ENCODE data around the gene OTOS. TPM values are rescaled to one million over a fixed set of nuclear protein-coding genes. Genes with fewer than 3 reads are reported as not detected.

Gene OTOS
- total RNA-seq, 2 donors from 2014 or later: not detected

GRCh38 chr2:240126731-240127130 is 13.7 kb downstream of the OTOS start:
- no peak overlapping the region for H3K27ac Mint-ChIP-seq
- peaks cover under 1% of the 10 kb centered on the region for H3K27me3 Mint-ChIP-seq
- DNase-seq (no peak), ATAC-seq (no peak)
- no peak overlapping the region for H3K4me3 Mint-ChIP-seq
- H3K4me1 Mint-ChIP-seq: peaks cover 2% of the 10 kb centered on the region
- H3K9me3 ChIP-seq (ENCODE audit: control insufficient read depth, low read length, poor library complexity, severe bottlenecking): no peaks in the 10 kb centered on the region
- peaks cover 7% of the 10 kb centered on the region for H3K36me3 Mint-ChIP-seq (ENCODE audit: low read depth)

GRCh38 chr2:240125742-240126141 is 14.7 kb downstream of the OTOS start:
- Mint-ChIP-seq H3K36me3 (ENCODE audit: low read depth) (peaks cover 7% of the 10 kb centered on the region), H3K27ac (no peak overlapping the region), H3K4me1 (peaks cover 4% of the 10 kb centered on the region), H3K27me3 (peaks cover 8% of the 10 kb centered on the region), H3K4me3 (no peak overlapping the region)
- DNase-seq (no peak), ATAC-seq (no peak)
- H3K9me3 ChIP-seq (ENCODE audit: control insufficient read depth, low read length, poor library complexity, severe bottlenecking): no peaks in the 10 kb centered on the region

- Mint-ChIP-seq H3K27ac (no peak overlapping the region), H3K4me1 (peaks cover 4% of the 10 kb centered on the region), H3K36me3 (ENCODE audit: low read depth) (peaks cover 7% of the 10 kb centered on the region), H3K4me3 (no peak overlapping the region), H3K27me3 (peaks cover 10% of the 10 kb centered on the region)
- ATAC-seq: no peak
- DNase-seq: no peak
- H3K9me3 ChIP-seq (ENCODE audit: control insufficient read depth, low read length, poor library complexity, severe bottlenecking): no peaks in the 10 kb centered on the region
These were observed 15.8 kb downstream of the OTOS start for GRCh38 chr2:240124651-240125030.

- Mint-ChIP-seq H3K4me1 (peaks cover 4% of the 10 kb centered on the region), H3K27me3 (peaks cover 10% of the 10 kb centered on the region), H3K4me3 (no peak overlapping the region), H3K27ac (no peak overlapping the region), H3K36me3 (ENCODE audit: low read depth) (peaks cover 7% of the 10 kb centered on the region)
- no peak for ATAC-seq
- no peak for DNase-seq
- H3K9me3 ChIP-seq (ENCODE audit: control insufficient read depth, low read length, poor library complexity, severe bottlenecking): no peaks in the 10 kb centered on the region
These were observed 16.4 kb downstream of the OTOS start for GRCh38 chr2:240123821-240124650.

- DNase-seq (no peak), ATAC-seq (no peak)
- Mint-ChIP-seq H3K27me3 (peaks cover 10% of the 10 kb centered on the region), H3K4me1 (peaks cover 4% of the 10 kb centered on the region), H3K27ac (no peak overlapping the region), H3K4me3 (no peak overlapping the region), H3K36me3 (ENCODE audit: low read depth) (peaks cover 3% of the 10 kb centered on the region)
- H3K9me3 ChIP-seq (ENCODE audit: control insufficient read depth, low read length, poor library complexity, severe bottlenecking): no peaks in the 10 kb centered on the region
These were observed 18.8 kb downstream of the OTOS start for GRCh38 chr2:240121675-240122074.

- no peak overlapping the region for H3K4me3 Mint-ChIP-seq
- DNase-seq: no peak
- no peaks in the 10 kb centered on the region for H3K9me3 ChIP-seq (ENCODE audit: control insufficient read depth, low read length, poor library complexity, severe bottlenecking)
- no peak for ATAC-seq
- peaks cover 2% of the 10 kb centered on the region for H3K4me1 Mint-ChIP-seq
- peaks cover 14% of the 10 kb centered on the region for H3K27me3 Mint-ChIP-seq
- H3K27ac Mint-ChIP-seq: no peak overlapping the region
- no peaks in the 10 kb centered on the region for H3K36me3 Mint-ChIP-seq (ENCODE audit: low read depth)
These were observed 19.3 kb downstream of the OTOS start for GRCh38 chr2:240121190-240121589.

GRCh38 chr2:240114233-240114632 is 26.2 kb downstream of the OTOS start:
- DNase-seq (no peak), ATAC-seq (no peak)
- H3K9me3 ChIP-seq (ENCODE audit: control insufficient read depth, low read length, poor library complexity, severe bottlenecking): no peaks in the 10 kb centered on the region
- no peak overlapping the region for H3K27ac Mint-ChIP-seq
- H3K4me3 Mint-ChIP-seq: no peak overlapping the region
- H3K27me3 Mint-ChIP-seq: peaks cover 59% of the 10 kb centered on the region
- no peaks in the 10 kb centered on the region for H3K4me1 Mint-ChIP-seq
- no peaks in the 10 kb centered on the region for H3K36me3 Mint-ChIP-seq (ENCODE audit: low read depth)

GRCh38 chr2:240112914-240113690 is 27.4 kb downstream of the OTOS start:
- ATAC-seq (no peak), DNase-seq (no peak)
- Mint-ChIP-seq H3K36me3 (ENCODE audit: low read depth) (no peaks in the 10 kb centered on the region), H3K27ac (no peak overlapping the region), H3K27me3 (peaks cover 63% of the 10 kb centered on the region), H3K4me3 (no peak overlapping the region), H3K4me1 (peaks cover 2% of the 10 kb centered on the region)
- H3K9me3 ChIP-seq (ENCODE audit: control insufficient read depth, low read length, poor library complexity, severe bottlenecking): no peaks in the 10 kb centered on the region

GRCh38 chr2:240111253-240111652 is 29.2 kb downstream of the OTOS start:
- ATAC-seq: no peak
- H3K27me3 Mint-ChIP-seq: peaks cover 70% of the 10 kb centered on the region

GRCh38 chr2:240109386-240109785 is 31.1 kb downstream of the OTOS start:
- peaks cover 2% of the 10 kb centered on the region for H3K4me1 Mint-ChIP-seq
- no peak overlapping the region for H3K27ac Mint-ChIP-seq
- no peaks in the 10 kb centered on the region for H3K36me3 Mint-ChIP-seq (ENCODE audit: low read depth)
- peaks cover 60% of the 10 kb centered on the region for H3K27me3 Mint-ChIP-seq
- no peak for DNase-seq
- H3K4me3 Mint-ChIP-seq: no peak overlapping the region
- no peaks in the 10 kb centered on the region for H3K9me3 ChIP-seq (ENCODE audit: control insufficient read depth, low read length, poor library complexity, severe bottlenecking)
- ATAC-seq: no peak

More at GRCh38 chr2:240111253-240111652, 29.2 kb downstream of the OTOS start:
- peaks cover 2% of the 10 kb centered on the region for H3K4me1 Mint-ChIP-seq
- H3K27ac Mint-ChIP-seq: no peak overlapping the region
- DNase-seq: no peak
- no peaks in the 10 kb centered on the region for H3K36me3 Mint-ChIP-seq (ENCODE audit: low read depth)
- H3K4me3 Mint-ChIP-seq: no peak overlapping the region
- H3K9me3 ChIP-seq (ENCODE audit: control insufficient read depth, low read length, poor library complexity, severe bottlenecking): no peaks in the 10 kb centered on the region

GRCh38 chr2:240107477-240107796 is 33.0 kb downstream of the OTOS start:
- ATAC-seq: no peak
- no peak overlapping the region for H3K27ac Mint-ChIP-seq
- H3K36me3 Mint-ChIP-seq (ENCODE audit: low read depth): no peaks in the 10 kb centered on the region
- peaks cover 62% of the 10 kb centered on the region for H3K27me3 Mint-ChIP-seq
- no peak overlapping the region for H3K4me3 Mint-ChIP-seq
- no peaks in the 10 kb centered on the region for H3K9me3 ChIP-seq (ENCODE audit: control insufficient read depth, low read length, poor library complexity, severe bottlenecking)
- DNase-seq: no peak
- peaks cover 2% of the 10 kb centered on the region for H3K4me1 Mint-ChIP-seq

GRCh38 chr2:240106765-240107476 is 33.5 kb downstream of the OTOS start:
- Mint-ChIP-seq H3K4me1 (peaks cover 2% of the 10 kb centered on the region), H3K36me3 (ENCODE audit: low read depth) (no peaks in the 10 kb centered on the region), H3K4me3 (no peak overlapping the region), H3K27ac (no peak overlapping the region), H3K27me3 (peaks cover 58% of the 10 kb centered on the region)
- ATAC-seq (no peak), DNase-seq (no peak)
- H3K9me3 ChIP-seq (ENCODE audit: control insufficient read depth, low read length, poor library complexity, severe bottlenecking): no peaks in the 10 kb centered on the region

GRCh38 chr2:240105982-240106381 is 34.5 kb downstream of the OTOS start:
- no peak for DNase-seq
- no peaks in the 10 kb centered on the region for H3K36me3 Mint-ChIP-seq (ENCODE audit: low read depth)
- peaks cover 2% of the 10 kb centered on the region for H3K4me1 Mint-ChIP-seq
- ATAC-seq: no peak
- H3K27ac Mint-ChIP-seq: no peak overlapping the region
- no peaks in the 10 kb centered on the region for H3K9me3 ChIP-seq (ENCODE audit: control insufficient read depth, low read length, poor library complexity, severe bottlenecking)
- no peak overlapping the region for H3K4me3 Mint-ChIP-seq
- H3K27me3 Mint-ChIP-seq: peaks cover 57% of the 10 kb centered on the region
